Subcutaneous abdominal adipose tissue (tissue), 5 donors: ENCODE measurements around the gene PLET1.

Experiments used
- H3K27ac ChIP-seq: one replicate; pipeline ENCODE4 v1.7.0; 2013; ENCODE audit warnings: low read depth, mild to moderate bottlenecking, inconsistent platforms, low read length, moderate library complexity
- H3K27me3 ChIP-seq, 5 donors: one replicate each; pipeline ENCODE4 v1.7.0; 2013; ENCODE audit warnings: low read length in 5 of 5, inconsistent platforms in 1 of 5; ENCODE audit not compliant: control insufficient read depth in 5 of 5, insufficient read depth in 4 of 5
- H3K36me3 ChIP-seq, 5 donors: one replicate each; pipeline ENCODE4 v1.7.0; 2013; ENCODE audit warnings: low read length in 5 of 5; ENCODE audit not compliant: control insufficient read depth in 5 of 5, insufficient read depth in 5 of 5
- H3K4me1 ChIP-seq, 5 donors: one replicate each; pipeline ENCODE4 v1.7.0; 2013; ENCODE audit warnings: low read length in 5 of 5, mild to moderate bottlenecking in 3 of 5, moderate library complexity in 1 of 5; ENCODE audit not compliant: control insufficient read depth in 5 of 5, insufficient read depth in 5 of 5
- H3K4me3 ChIP-seq, 5 donors: one replicate each; pipeline ENCODE4 v1.7.0; 2013; ENCODE audit warnings: low read length in 5 of 5, low read depth in 1 of 5
- H3K9ac ChIP-seq, 5 donors: one replicate each; pipeline ENCODE4 v1.7.0; 2013; ENCODE audit warnings: low read length in 5 of 5, mild to moderate bottlenecking in 4 of 5, moderate library complexity in 3 of 5
- H3K9me3 ChIP-seq, 5 donors: one replicate each; pipeline ENCODE4 v1.7.0; 2013; ENCODE audit warnings: low read length in 5 of 5; ENCODE audit not compliant: control insufficient read depth in 5 of 5
- donor health status: healthy.
- donor health status: healthy.
- donor health status: healthy.
- donor health status: healthy.
- donor health status: healthy.

The PLET1 gene

DNA sequence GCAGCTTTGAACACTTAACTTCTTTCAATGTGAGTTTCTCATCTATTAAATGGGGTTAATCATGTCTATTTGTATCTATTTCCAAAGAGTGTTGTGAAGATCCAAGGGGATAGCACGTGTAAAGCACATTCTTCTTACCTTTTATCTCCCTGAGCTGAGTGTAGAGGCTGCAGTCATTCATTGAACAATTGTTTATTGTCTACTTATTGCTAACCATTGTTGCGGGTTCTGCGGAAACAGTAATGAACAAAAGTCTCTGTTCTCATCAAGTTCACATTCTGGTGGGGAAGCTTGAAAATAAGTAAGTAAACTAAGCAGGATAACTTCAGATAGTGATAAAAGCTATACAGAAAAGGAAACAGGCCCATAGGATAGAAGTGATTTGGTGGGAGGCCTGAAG, 27.4 kb upstream of the PLET1 start:
- H3K27ac ChIP-seq = no peak overlapping the region
- H3K9me3 ChIP-seq = no peaks in the 10 kb centered on the region
- peaks cover 0 to 4% (median 0%) of the 10 kb centered on the region in 5 donors for H3K36me3 ChIP-seq
- peaks cover 2 to 28% (median 14%) of the 10 kb centered on the region in 5 donors for H3K4me1 ChIP-seq
- H3K27me3 ChIP-seq = peaks cover 0 to 3% (median 0%) of the 10 kb centered on the region in 5 donors
- no peak overlapping the region for H3K4me3 ChIP-seq
- no peak overlapping the region for H3K9ac ChIP-seq

GRCh38 chr11:112285841-112286311, 25.2 kb upstream of the PLET1 start:
- Histone ChIP-seq H3K9me3 (no peaks in the 10 kb centered on the region), H3K4me1 (peaks cover 0 to 13% (median 11%) of the 10 kb centered on the region in 5 donors), H3K27ac (no peak overlapping the region), H3K36me3 (peaks cover 0 to 4% (median 0%) of the 10 kb centered on the region in 5 donors), H3K27me3 (peaks cover 0 to 3% (median 0%) of the 10 kb centered on the region in 5 donors), H3K9ac (no peak overlapping the region), H3K4me3 (no peak overlapping the region)

DNA sequence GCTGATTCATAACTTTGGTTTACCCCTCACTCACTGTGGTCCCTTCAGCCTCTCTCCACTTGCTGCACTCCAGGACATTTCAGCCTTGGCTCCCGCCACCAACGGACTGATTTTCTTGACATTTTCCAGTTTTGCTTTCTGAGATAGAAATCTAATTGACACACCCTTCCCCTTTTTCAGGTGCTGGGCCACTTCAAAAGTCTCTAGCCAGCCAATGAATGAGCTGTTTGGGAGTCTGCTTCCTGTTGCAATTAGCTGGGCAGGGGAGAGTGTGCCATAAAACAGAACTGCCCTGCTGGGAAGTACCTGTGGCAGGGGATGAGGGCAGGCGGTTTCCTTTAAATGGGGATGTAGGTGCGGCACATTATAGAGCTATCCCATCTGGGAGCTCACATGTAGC, 21.1 kb upstream of the PLET1 start:
- Histone ChIP-seq H3K36me3 (peaks cover 0 to 4% (median 0%) of the 10 kb centered on the region in 5 donors), H3K4me3 (no peak overlapping the region), H3K9ac (no peak overlapping the region), H3K27ac (no peak overlapping the region), H3K27me3 (peaks cover 0 to 3% (median 0%) of the 10 kb centered on the region in 5 donors), H3K4me1 (peaks cover 0 to 6% (median 5%) of the 10 kb centered on the region in 5 donors), H3K9me3 (no peaks in the 10 kb centered on the region)

DNA sequence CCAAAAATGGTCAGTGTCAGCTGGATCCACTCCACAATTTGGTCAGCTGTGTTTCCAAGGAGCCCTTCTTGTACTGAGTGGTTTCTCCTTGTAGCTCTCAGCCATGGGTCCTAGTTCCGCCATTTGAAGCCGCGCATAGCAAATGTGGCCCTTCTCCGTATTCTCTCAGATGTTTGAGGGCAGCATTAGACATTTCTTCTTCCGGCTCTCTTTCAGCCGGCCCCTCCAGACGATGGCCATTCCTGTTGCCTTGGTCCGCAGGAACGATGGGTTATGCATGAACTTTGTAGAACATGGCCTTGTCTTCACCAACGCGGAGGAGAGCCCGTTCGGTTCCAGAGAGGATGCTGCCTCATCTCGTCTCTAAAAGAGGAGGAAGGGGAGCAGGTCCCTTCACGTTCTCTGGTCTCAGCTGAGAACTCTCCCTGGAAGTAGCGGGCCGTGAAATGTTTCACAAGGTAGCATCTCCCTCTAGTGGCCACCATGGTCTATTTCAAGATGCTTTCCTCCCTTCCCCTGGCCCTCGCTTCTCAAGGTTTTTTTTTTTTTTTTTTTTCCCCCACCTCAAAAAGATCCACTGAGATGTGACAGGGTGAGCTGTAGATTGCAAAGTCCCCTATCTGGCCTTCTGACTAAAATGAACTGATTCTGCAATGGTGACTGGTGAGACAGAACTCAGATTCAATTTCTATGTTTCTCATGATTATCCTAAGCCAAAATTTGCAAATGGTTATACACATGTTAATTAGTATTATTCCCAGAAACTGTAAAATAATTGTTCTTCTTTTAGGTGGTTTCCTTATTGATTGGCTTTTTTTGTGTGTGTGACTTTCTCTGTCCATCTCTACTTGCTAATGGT, 19.8 kb upstream of the PLET1 start:
- H3K36me3 ChIP-seq = peaks cover 0 to 4% (median 0%) of the 10 kb centered on the region in 5 donors
- no peaks in the 10 kb centered on the region for H3K27me3 ChIP-seq
- peak overlapping the region in 4 of 5 donors; percentile 39 to 60 (median 47) for H3K9ac ChIP-seq
- peaks cover 0 to 6% (median 5%) of the 10 kb centered on the region in 5 donors for H3K4me1 ChIP-seq
- H3K9me3 ChIP-seq = no peaks in the 10 kb centered on the region
- H3K27ac ChIP-seq = no peak overlapping the region
- H3K4me3 ChIP-seq = peak overlapping the region; percentile 60 to 82 (median 66)

- Histone ChIP-seq H3K4me3 (peak overlapping the region; percentile 60 to 82 (median 66)), H3K4me1 (peaks cover 0 to 6% (median 5%) of the 10 kb centered on the region in 5 donors), H3K9me3 (no peaks in the 10 kb centered on the region), H3K27me3 (no peaks in the 10 kb centered on the region), H3K27ac (no peak overlapping the region), H3K9ac (peak overlapping the region in 3 of 5 donors; percentile 39 to 54 (median 40)), H3K36me3 (peaks cover 0 to 4% (median 0%) of the 10 kb centered on the region in 5 donors)
Measured at GRCh38 chr11:112279901-112280267, 19.2 kb upstream of the PLET1 start.

GRCh38 chr11:112278803-112279202, 18.1 kb upstream of the PLET1 start:
- Histone ChIP-seq H3K4me3 (no peak overlapping the region), H3K9ac (no peak overlapping the region), H3K4me1 (peaks cover 0 to 6% (median 5%) of the 10 kb centered on the region in 5 donors), H3K36me3 (no peaks in the 10 kb centered on the region), H3K27ac (no peak overlapping the region), H3K9me3 (no peaks in the 10 kb centered on the region), H3K27me3 (no peaks in the 10 kb centered on the region)

- Histone ChIP-seq H3K4me3 (no peak overlapping the region), H3K9me3 (no peaks in the 10 kb centered on the region), H3K27ac (no peak overlapping the region), H3K27me3 (no peaks in the 10 kb centered on the region), H3K9ac (no peak overlapping the region), H3K36me3 (no peaks in the 10 kb centered on the region), H3K4me1 (peaks cover 0 to 6% (median 5%) of the 10 kb centered on the region in 5 donors)
Measured at GRCh38 chr11:112277941-112278340, 17.3 kb upstream of the PLET1 start.

- peaks cover 0 to 6% (median 5%) of the 10 kb centered on the region in 5 donors for H3K4me1 ChIP-seq
- H3K9me3 ChIP-seq = no peaks in the 10 kb centered on the region
- H3K27ac ChIP-seq = no peak overlapping the region
Measured at GRCh38 chr11:112277029-112277428, 16.4 kb upstream of the PLET1 start.

DNA sequence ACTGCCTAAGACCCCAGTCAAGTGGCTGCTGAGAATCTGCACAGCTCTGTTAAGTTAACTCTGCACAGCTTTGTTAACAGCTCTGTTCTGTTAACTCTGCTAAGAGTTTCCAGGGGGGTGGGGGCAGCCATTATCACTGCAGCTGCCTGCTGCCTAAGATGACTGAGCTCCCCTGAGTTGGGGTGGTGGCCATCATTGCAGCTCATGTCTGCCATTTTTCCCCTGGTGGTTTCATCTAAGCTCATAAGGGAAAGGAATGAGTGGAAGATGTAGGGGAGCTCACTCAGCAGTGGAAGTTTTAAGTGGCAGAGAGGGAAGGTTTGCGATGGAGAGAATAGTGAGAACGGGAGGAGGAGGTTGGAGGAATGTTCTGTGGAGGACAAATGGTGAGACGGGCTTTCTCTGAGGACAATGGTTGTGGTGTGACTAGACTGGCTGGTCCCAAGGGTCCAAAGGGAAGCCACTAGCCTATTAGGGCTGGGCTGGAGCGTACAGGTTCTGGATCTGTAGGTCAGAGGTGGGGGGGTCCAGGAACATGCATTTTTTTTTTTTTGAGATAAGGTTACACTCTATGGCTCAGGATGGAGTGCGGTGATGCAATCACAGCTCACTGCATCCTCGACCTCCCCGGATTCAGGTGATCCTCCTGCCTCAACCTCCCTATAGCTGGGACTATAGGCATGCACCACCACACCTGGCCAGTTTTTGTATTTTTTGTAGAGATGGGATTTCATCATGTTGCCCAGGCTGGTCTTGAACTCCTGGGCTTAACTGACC, 13.5 kb upstream of the PLET1 start:
- Histone ChIP-seq H3K9me3 (no peaks in the 10 kb centered on the region), H3K27ac (no peak overlapping the region), H3K36me3 (peaks cover 0 to 2% (median 0%) of the 10 kb centered on the region in 5 donors), H3K4me1 (no peaks in the 10 kb centered on the region), H3K4me3 (no peak overlapping the region), H3K9ac (no peak overlapping the region), H3K27me3 (no peaks in the 10 kb centered on the region)

More at GRCh38 chr11:112277029-112277428, 16.4 kb upstream of the PLET1 start:
- Histone ChIP-seq H3K9ac (no peak overlapping the region), H3K36me3 (no peaks in the 10 kb centered on the region), H3K27me3 (no peaks in the 10 kb centered on the region), H3K4me3 (no peak overlapping the region)
